A549 (cell line): ENCODE measurements around the gene FBXO2. TPM values are rescaled to one million over a fixed set of nuclear protein-coding genes. Genes with fewer than 3 reads are reported as not detected.

Source experiments
- ATAC-seq, 2 experiments: fragments of 200-7000 bp in 1 of 2; fragments of >200 bp in 1 of 2; cut with Nextera tagmentation in 1 of 2; cut with Tn5 transposase in 1 of 2; 3 replicates each; pipeline versions ENCODE4 v1.8.0 to v1.9.1; 2018 to 2020; ENCODE audit warnings: mild to moderate bottlenecking in 1 of 2, moderate library complexity in 1 of 2
- CTCF ChIA-PET: fragments of 300-600 bp; sonication (Branson Sonifier 250); formaldehyde crosslinking; extraction: SDS; loops from one replicate; lab custom pipeline; 2021; ENCODE audit warnings: antibody characterized with exemption, inconsistent platforms; lab: Yijun Ruan, JAX
- POLR2A ChIA-PET: fragments of 350-600 bp; formaldehyde crosslinking; extraction: SDS; loops from one replicate; lab custom pipeline; 2021; ENCODE audit warnings: antibody characterized with exemption, inconsistent platforms; lab: Yijun Ruan, JAX
- DNase-seq, 2 experiments: peaks; one replicate each; pipeline versions ENCODE4 v3.0.0 to v3.0.0-alpha.2; 2011 to 2016; ENCODE audit warnings: low read depth in 1 of 2, low spot score in 1 of 2
- FAIRE-seq: peaks from 2 replicates; lab custom pipeline; 2011; peaks lifted over from hg19 to GRCh38; lab: Jason Lieb, UNC
- H3K27ac ChIP-seq, 2 experiments: fragments of >200 bp; sonication (Bioruptor Twin); formaldehyde crosslinking; 3 replicates each; pipeline ENCODE4 v1.5.1; 2016 to 2017
- H3K4me1 ChIP-seq: fragments of >200 bp; sonication (Bioruptor Twin); formaldehyde crosslinking; 3 replicates; pipeline ENCODE4 v1.6.1; 2016
- H3K4me2 ChIP-seq: fragments of >200 bp; sonication (Bioruptor Twin); formaldehyde crosslinking; 3 replicates; pipeline ENCODE4 v1.6.1; 2016
- H3K4me3 ChIP-seq: fragments of >200 bp; sonication (Bioruptor Twin); formaldehyde crosslinking; 3 replicates; pipeline ENCODE4 v1.5.1; 2016
- H3K9me3 ChIP-seq: fragments of >200 bp; sonication (Bioruptor Twin); formaldehyde crosslinking; 3 replicates; pipeline ENCODE4 v1.6.1; 2016
- ATOH8 ChIP-seq: fragments of 250-450 bp; sonication (Bioruptor Pico); IDR thresholded peaks from 2 replicates; pipeline ENCODE4 v1.5.0; 2020; ENCODE audit warnings: low read depth, mild to moderate bottlenecking, moderate library complexity
- BHLHE40 ChIP-seq: IDR thresholded peaks from 2 replicates; pipeline ENCODE4 v1.6.1; 2012; ENCODE audit warnings: low read depth, low read length, inconsistent platforms
- CEBPB ChIP-seq, 2 experiments: fragments of >200 bp in 1 of 2; sonication (Bioruptor Twin) in 1 of 2; formaldehyde crosslinking in 1 of 2; IDR thresholded peaks; 2 replicates each; pipeline ENCODE4 v1.6.1; 2012 to 2016
- CHD2 ChIP-seq: fragments of 150-350 bp; IDR thresholded peaks from 2 replicates; pipeline ENCODE4 v1.6.1; 2014; ENCODE audit warnings: low read length; ENCODE audit not compliant: partially characterized antibody
- E2F6 ChIP-seq: IDR thresholded peaks from 2 replicates; pipeline ENCODE4 v1.6.1; 2012; ENCODE audit warnings: low read depth, borderline replicate concordance
- EHF ChIP-seq: fragments of 250-450 bp; sonication (Bioruptor Pico); IDR thresholded peaks from 2 replicates; pipeline ENCODE4 v1.5.0; 2020; ENCODE audit warnings: mild to moderate bottlenecking
- ELK1 ChIP-seq: fragments of 150-350 bp; IDR thresholded peaks from 2 replicates; pipeline ENCODE4 v1.6.1; 2014; ENCODE audit warnings: low read depth, mild to moderate bottlenecking, low read length
- ESRRA ChIP-seq: fragments of 150-350 bp; IDR thresholded peaks from 2 replicates; pipeline ENCODE4 v1.6.1; 2014; ENCODE audit warnings: mild to moderate bottlenecking, low read length, borderline replicate concordance
- FOXS1 ChIP-seq: fragments of 250-450 bp; sonication (Bioruptor Pico); IDR thresholded peaks from 2 replicates; pipeline ENCODE4 v1.5.0; 2020; ENCODE audit warnings: mild to moderate bottlenecking, moderate library complexity
- HES2 ChIP-seq: fragments of >200 bp; sonication (Bioruptor Twin); formaldehyde crosslinking; IDR thresholded peaks from 2 replicates; pipeline ENCODE4 v1.6.1; 2016
- HEYL ChIP-seq: fragments of 250-450 bp; sonication (Bioruptor Pico); IDR thresholded peaks from 2 replicates; pipeline ENCODE4 v1.8.0; 2021; ENCODE audit warnings: mild to moderate bottlenecking, moderate library complexity
- HOXB13 ChIP-seq: fragments of 250-450 bp; sonication (Bioruptor Pico); IDR thresholded peaks from 2 replicates; pipeline ENCODE4 v1.5.0; 2020; ENCODE audit warnings: low read depth, mild to moderate bottlenecking, moderate library complexity
- JUNB ChIP-seq: fragments of >200 bp; sonication (Bioruptor Twin); formaldehyde crosslinking; IDR thresholded peaks from 2 replicates; pipeline ENCODE4 v1.6.1; 2016
- MYC ChIP-seq: IDR thresholded peaks from 2 replicates; pipeline ENCODE4 v1.6.1; 2012; ENCODE audit warnings: mild to moderate bottlenecking, inconsistent platforms, low read length, improper control_type of control experiment, borderline replicate concordance
- NFE2L2 ChIP-seq: fragments of 150-350 bp; conservative IDR thresholded peaks from 2 replicates; pipeline ENCODE4 v1.6.1; 2014; ENCODE audit warnings: low read length
- NR3C1 ChIP-seq: fragments of >200 bp; sonication (Bioruptor Twin); formaldehyde crosslinking; IDR thresholded peaks from 3 replicates; pipeline ENCODE4 v1.6.1; 2017
- PBX3 ChIP-seq: IDR thresholded peaks from 2 replicates; pipeline ENCODE4 v1.6.1; 2012
- PHF8 ChIP-seq: fragments of 200-600 bp; sonication (generic); IDR thresholded peaks from 2 replicates; pipeline ENCODE4 v1.6.1; 2016; ENCODE audit warnings: low read depth, mild to moderate bottlenecking, antibody characterized with exemption, moderate library complexity, borderline replicate concordance
- RAD21 ChIP-seq, 2 experiments: fragments of >200 bp in 1 of 2; sonication (Bioruptor Twin) in 1 of 2; formaldehyde crosslinking in 1 of 2; IDR thresholded peaks in 1 of 2; conservative IDR thresholded peaks in 1 of 2; 2 replicates in 1 of 2; 3 replicates in 1 of 2; pipeline ENCODE4 v1.6.1; 2012 to 2018; ENCODE audit warnings: inconsistent platforms in 1 of 2
- SMC3 ChIP-seq: fragments of >200 bp; sonication (Bioruptor Twin); formaldehyde crosslinking; IDR thresholded peaks from 3 replicates; pipeline ENCODE4 v1.6.1; 2018; ENCODE audit warnings: inconsistent platforms
- SREBF2 ChIP-seq: fragments of 450-650 bp; IDR thresholded peaks from 2 replicates; pipeline ENCODE4 v1.6.1; 2014; ENCODE audit warnings: mild to moderate bottlenecking, moderate library complexity
- TFCP2L1 ChIP-seq: fragments of 250-450 bp; sonication (Bioruptor Pico); IDR thresholded peaks from 2 replicates; pipeline ENCODE4 v1.5.0; 2021; ENCODE audit warnings: mild to moderate bottlenecking
- USF2 ChIP-seq: fragments of 450-650 bp; IDR thresholded peaks from 2 replicates; pipeline ENCODE4 v1.6.1; 2014; ENCODE audit warnings: antibody characterized with exemption
- ZSCAN20 ChIP-seq: fragments of 250-450 bp; sonication (Bioruptor Pico); IDR thresholded peaks from 2 replicates; pipeline ENCODE4 v1.8.0; 2022; ENCODE audit warnings: mild to moderate bottlenecking, moderate library complexity
- WGBS: methylation state at CpG from one replicate; pipeline ENCODE4 v1.1.6; 2017; ENCODE audit errors: missing lambda C conversion rate; 5-methylcytosine and 5-hydroxymethylcytosine counted together
- polyA plus RNA-seq, 4 experiments: library from polyadenylated mRNA; depleted of rRNA in 3 of 4; stranded (reverse); fragments of >200 nt; fragmentation: RNase III in 1 of 4; extraction: RNeasy Plus Mini Kit Qiagen cat#74134 plus additional on column Dnase treatment in 1 of 4; gene quantifications; 2 replicates in 3 of 4; 3 replicates in 1 of 4; pipeline ENCODE4 v1.2.3, GENCODE V29; 2011 to 2017

The FBXO2 gene
- polyA plus RNA-seq, 2 of the 4 experiments (the other 2 are of a cell fraction): 8.5 to 31.2 TPM

- ATAC-seq (peak; percentile 73 to 76), DNase-seq (peak in 1 of 2 experiments; percentile 51), FAIRE-seq (no peak)
- Histone ChIP-seq H3K27ac (peak overlapping the region; percentile 79 to 99), H3K9me3 (no peaks in the 10 kb centered on the region), H3K4me1 (peaks cover 4% of the 10 kb centered on the region; the same call in 2 of the 3 replicates), H3K4me2 (peak overlapping the region; percentile 98), H3K4me3 (peak overlapping the region; percentile 81)
- ChIA-PET POLR2A (no interaction called here), CTCF (interaction anchor here (1.2 to 2.7 kb wide), 2 partner anchors 16 to 17 kb away, joined by 3 to 15 read pairs; partner anchors contain the start of gene FBXO6)
- TF ChIP-seq TFCP2L1 (CRISPR knock-in tag) (0 out of 2 replicates have a peak, but pooled peaks have one; percentile 44), PHF8 (peak; percentile 50; the same call in 1 of the 2 replicates), ATOH8 (CRISPR knock-in tag) (no peak)
- 30% methylated on average over 23 of the region's 65 CpGs for WGBS
These were observed 26.2 kb upstream of the FBXO2 start for GRCh38 chr1:11680270-11681070.

GRCh38 chr1:11678442-11678841 lies 24.2 kb upstream of the FBXO2 start:
- no peak for DNase-seq
- H3K27ac ChIP-seq: no peak overlapping the region
- CTCF ChIA-PET: interaction anchor here (1.3 to 6.9 kb wide), 2 partner anchors 15 to 33 kb away, joined by 4 to 35 read pairs; partner anchors contain the start of gene FBXO6
- no peak for FAIRE-seq
- POLR2A ChIA-PET: no interaction called here
- H3K4me3 ChIP-seq: no peak overlapping the region
- H3K4me1 ChIP-seq: peaks cover 4% of the 10 kb centered on the region; the same call in 2 of the 3 replicates
- ATAC-seq: no peak
- TF ChIP-seq PBX3 (no peak), NFE2L2 (no peak), E2F6 (no peak), FOXS1 (CRISPR knock-in tag) (no peak), SREBF2 (no peak), JUNB (no peak), MYC (no peak), NR3C1 (no peak), HES2 (no peak), HEYL (CRISPR knock-in tag) (no peak)
- 93% methylated on average over 2 of the region's 2 CpGs for WGBS
- H3K4me2 ChIP-seq: no peak overlapping the region
- no peaks in the 10 kb centered on the region for H3K9me3 ChIP-seq

GRCh38 chr1:11676386-11677103 lies 22.3 kb upstream of the FBXO2 start:
- CTCF ChIA-PET: interaction anchor here (0.7 to 6.9 kb wide), 7 partner anchors 9 to 73 kb away, joined by 3 to 35 read pairs (median 3); partner anchors contain the start of gene FBXO6
- H3K27ac ChIP-seq: no peak overlapping the region
- POLR2A ChIA-PET: no interaction called here
- H3K4me2 ChIP-seq: no peak overlapping the region
- no peak for DNase-seq
- WGBS: 70% methylated on average over 5 of the region's 10 CpGs
- H3K4me3 ChIP-seq: no peak overlapping the region
- peaks cover under 1% of the 10 kb centered on the region; the same call in 1 of the 3 replicates for H3K4me1 ChIP-seq
- H3K9me3 ChIP-seq: no peaks in the 10 kb centered on the region
- ATAC-seq: no peak
- no peak for FAIRE-seq
- TF ChIP-seq BHLHE40 (no peak), ESRRA (no peak), EHF (CRISPR knock-in tag) (no peak), USF2 (no peak), ZSCAN20 (CRISPR knock-in tag) (no peak), SMC3 (0 out of 3 replicates have a peak, but pooled peaks have one; percentile 16), JUNB (no peak), NR3C1 (no peak), HOXB13 (CRISPR knock-in tag) (no peak), ELK1 (no peak), RAD21 (conservative IDR thresholded peaks at IDR 0.05 in 1 of 2, IDR thresholded peaks at IDR 0.05 in 1 of 2) (peak in 1 of 2 experiments; percentile 19; a peak in 1 of 5 replicates), PBX3 (no peak), CEBPB (IDR thresholded peaks at IDR 0.05) (no peak), CHD2 (no peak), PHF8 (no peak)
